WTC11 (cell line): ENCODE measurements around the gene CARHSP1. TPM values are rescaled to one million over a fixed set of nuclear protein-coding genes. Genes with fewer than 3 reads are reported as not detected.

Experiments used
- ATAC-seq: fragments of 200-7000 bp; cut with Tn5 transposase; 2 replicates; pipeline ENCODE4 v1.10.0; 2021; ENCODE audit warnings: mild to moderate bottlenecking, moderate library complexity
- CTCF ChIA-PET: fragments of 300-600 bp; sonication (Branson Sonifier 250); formaldehyde crosslinking; loops from one replicate; lab custom pipeline; 2021; ENCODE audit warnings: antibody characterized with exemption; lab: Charles Lee
- POLR2A ChIA-PET: fragments of 350-600 bp; sonication (Branson Sonifier 250); formaldehyde crosslinking; loops from one replicate; lab custom pipeline; 2021; ENCODE audit warnings: antibody characterized with exemption; lab: Charles Lee
- DNase-seq: peaks from one replicate; pipeline ENCODE4 v3.0.0; 2021; ENCODE audit warnings: low spot score
- H3K27ac Mint-ChIP-seq: 2 replicates; pipeline ENCODE4 v1.8.0; 2021; ENCODE audit warnings: mixed read lengths
- H3K27me3 Mint-ChIP-seq: 2 replicates; pipeline ENCODE4 v1.8.0; 2021; ENCODE audit warnings: low read depth, mild to moderate bottlenecking, moderate library complexity, mixed read lengths
- H3K36me3 Mint-ChIP-seq: 2 replicates; pipeline ENCODE4 v1.8.0; 2021; ENCODE audit warnings: mixed read lengths
- H3K4me1 Mint-ChIP-seq: 2 replicates; pipeline ENCODE4 v1.8.0; 2022; ENCODE audit warnings: mixed read lengths
- H3K4me3 Mint-ChIP-seq: 2 replicates; pipeline ENCODE4 v1.8.0; 2021; ENCODE audit warnings: mild to moderate bottlenecking, moderate library complexity, mixed read lengths
- H3K9me3 Mint-ChIP-seq: 2 replicates; pipeline ENCODE4 v1.8.0; 2021; ENCODE audit warnings: mixed read lengths
- AR ChIP-seq: fragments of 250-450 bp; sonication (Bioruptor Pico); IDR thresholded peaks from 2 replicates; pipeline ENCODE4 v1.9.0; 2021; ENCODE audit warnings: mild to moderate bottlenecking
- EMX1 ChIP-seq: fragments of 250-450 bp; sonication (Bioruptor Pico); IDR thresholded peaks from 2 replicates; pipeline ENCODE4 v1.8.0; 2021; ENCODE audit warnings: mild to moderate bottlenecking
- GTF2I ChIP-seq: fragments of 250-450 bp; sonication (Bioruptor Pico); conservative IDR thresholded peaks from 2 replicates; pipeline ENCODE4 v1.4.0; 2021; ENCODE audit warnings: mild to moderate bottlenecking
- HMGA2 ChIP-seq: fragments of 250-450 bp; sonication (Bioruptor Pico); IDR thresholded peaks from 2 replicates; pipeline ENCODE4 v1.4.0; 2021; ENCODE audit warnings: mild to moderate bottlenecking, moderate library complexity
- IRF2 ChIP-seq: sonication (generic); formaldehyde crosslinking; IDR thresholded peaks from 2 replicates; pipeline ENCODE4 v1.8.0; 2022; ENCODE audit warnings: low read depth, missing genetic modification reagents, borderline replicate concordance
- JAZF1 ChIP-seq: fragments of 250-450 bp; sonication (Bioruptor Pico); IDR thresholded peaks from 2 replicates; pipeline ENCODE4 v1.9.0; 2021; ENCODE audit warnings: moderate library complexity, mild to moderate bottlenecking, inconsistent platforms
- JUN ChIP-seq: sonication (generic); formaldehyde crosslinking; IDR thresholded peaks from 2 replicates; pipeline ENCODE4 v1.8.0; 2023; ENCODE audit warnings: mild to moderate bottlenecking, missing genetic modification reagents
- KAT7 ChIP-seq: sonication (generic); formaldehyde crosslinking; IDR thresholded peaks from 2 replicates; pipeline ENCODE4 v1.8.1; 2023; ENCODE audit warnings: missing genetic modification reagents, mild to moderate bottlenecking, borderline replicate concordance
- NR1H2 ChIP-seq: sonication (generic); formaldehyde crosslinking; IDR thresholded peaks from 2 replicates; pipeline ENCODE4 v1.9.0; 2021; ENCODE audit warnings: mild to moderate bottlenecking, moderate library complexity, missing genetic modification reagents
- TCF7 ChIP-seq: sonication (generic); formaldehyde crosslinking; IDR thresholded peaks from 2 replicates; pipeline ENCODE4 v1.8.0; 2022; ENCODE audit warnings: mild to moderate bottlenecking, low read depth, missing genetic modification reagents, moderate library complexity
- TP53 ChIP-seq: sonication (generic); formaldehyde crosslinking; IDR thresholded peaks from 2 replicates; pipeline ENCODE4 v1.8.1; 2023; ENCODE audit warnings: mild to moderate bottlenecking, missing genetic modification reagents
- ZBTB21 ChIP-seq: sonication (generic); formaldehyde crosslinking; IDR thresholded peaks from 2 replicates; pipeline ENCODE4 v1.8.1; 2023; ENCODE audit warnings: mild to moderate bottlenecking, missing genetic modification reagents, borderline replicate concordance
- ZNF219 ChIP-seq: sonication (generic); formaldehyde crosslinking; IDR thresholded peaks from 2 replicates; pipeline ENCODE4 v1.8.0; 2023; ENCODE audit warnings: missing genetic modification reagents, mild to moderate bottlenecking, borderline replicate concordance
- ZNF232 ChIP-seq: sonication (generic); formaldehyde crosslinking; IDR thresholded peaks from 2 replicates; pipeline ENCODE4 v1.8.0; 2022; ENCODE audit warnings: mild to moderate bottlenecking, missing genetic modification reagents
- total RNA-seq: library from RNA; stranded (reverse); gene quantifications from 3 replicates; pipeline ENCODE4 v1.2.3, GENCODE V29; 2021
- TF ChIP-seq, protein P1 (sequence below): sonication (generic); formaldehyde crosslinking; IDR thresholded peaks from 2 replicates; pipeline ENCODE4 v1.8.0; 2023; ENCODE audit warnings: mild to moderate bottlenecking, missing genetic modification reagents
- TF ChIP-seq, protein P2 (sequence below): fragments of 200-600 bp; IDR thresholded peaks from 2 replicates; pipeline ENCODE4 v1.8.0; 2022; ENCODE audit warnings: antibody characterized with exemption
- TF ChIP-seq, protein P3 (sequence below): sonication (generic); formaldehyde crosslinking; IDR thresholded peaks from 2 replicates; pipeline ENCODE4 v1.8.1; 2022; ENCODE audit warnings: low read depth, mild to moderate bottlenecking, moderate library complexity, missing genetic modification reagents, borderline replicate concordance
- TF ChIP-seq, protein P4 (sequence below): sonication (generic); formaldehyde crosslinking; IDR thresholded peaks from 2 replicates; pipeline ENCODE4 v1.8.0; 2023; ENCODE audit warnings: missing genetic modification reagents

Gene CARHSP1
- total RNA-seq, 1 experiment from 2014 or later, result 261 TPM

DNA sequence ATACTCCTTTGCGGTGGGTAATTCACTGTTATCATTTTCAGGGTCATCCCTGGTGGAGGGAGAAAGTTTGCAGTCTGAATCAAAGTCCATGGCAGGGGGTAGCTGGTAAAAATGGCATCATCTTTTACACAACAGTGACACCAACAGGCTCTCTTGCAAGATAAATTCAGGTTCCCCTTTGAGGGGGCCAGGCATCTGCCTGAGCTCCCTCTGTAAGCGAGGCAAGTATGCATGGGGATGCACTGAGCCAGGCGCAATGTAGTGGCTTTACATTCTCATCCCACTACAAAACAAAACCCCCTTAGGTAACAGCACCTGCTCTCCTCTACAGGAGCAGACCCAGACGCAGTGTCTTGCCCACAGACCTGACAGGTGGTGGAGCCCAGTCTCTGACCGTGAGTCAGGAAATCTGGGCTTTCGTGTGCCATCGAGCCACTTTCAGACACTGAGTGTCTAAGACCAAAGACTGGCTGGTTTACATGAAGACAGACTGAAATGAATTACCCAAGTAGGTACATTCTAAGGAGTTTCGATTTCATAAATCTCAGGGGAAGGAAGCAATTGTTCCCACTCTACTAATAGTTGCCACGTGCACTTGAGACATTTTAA lies 31.0 kb upstream of the CARHSP1 start (continued):
- no peak for TF ChIP-seq NR1H2 (CRISPR knock-in tag)
- TF ChIP-seq AR, result no peak
- no peak for TF ChIP-seq ZNF219 (CRISPR knock-in tag)
- TF ChIP-seq, protein P1, sequence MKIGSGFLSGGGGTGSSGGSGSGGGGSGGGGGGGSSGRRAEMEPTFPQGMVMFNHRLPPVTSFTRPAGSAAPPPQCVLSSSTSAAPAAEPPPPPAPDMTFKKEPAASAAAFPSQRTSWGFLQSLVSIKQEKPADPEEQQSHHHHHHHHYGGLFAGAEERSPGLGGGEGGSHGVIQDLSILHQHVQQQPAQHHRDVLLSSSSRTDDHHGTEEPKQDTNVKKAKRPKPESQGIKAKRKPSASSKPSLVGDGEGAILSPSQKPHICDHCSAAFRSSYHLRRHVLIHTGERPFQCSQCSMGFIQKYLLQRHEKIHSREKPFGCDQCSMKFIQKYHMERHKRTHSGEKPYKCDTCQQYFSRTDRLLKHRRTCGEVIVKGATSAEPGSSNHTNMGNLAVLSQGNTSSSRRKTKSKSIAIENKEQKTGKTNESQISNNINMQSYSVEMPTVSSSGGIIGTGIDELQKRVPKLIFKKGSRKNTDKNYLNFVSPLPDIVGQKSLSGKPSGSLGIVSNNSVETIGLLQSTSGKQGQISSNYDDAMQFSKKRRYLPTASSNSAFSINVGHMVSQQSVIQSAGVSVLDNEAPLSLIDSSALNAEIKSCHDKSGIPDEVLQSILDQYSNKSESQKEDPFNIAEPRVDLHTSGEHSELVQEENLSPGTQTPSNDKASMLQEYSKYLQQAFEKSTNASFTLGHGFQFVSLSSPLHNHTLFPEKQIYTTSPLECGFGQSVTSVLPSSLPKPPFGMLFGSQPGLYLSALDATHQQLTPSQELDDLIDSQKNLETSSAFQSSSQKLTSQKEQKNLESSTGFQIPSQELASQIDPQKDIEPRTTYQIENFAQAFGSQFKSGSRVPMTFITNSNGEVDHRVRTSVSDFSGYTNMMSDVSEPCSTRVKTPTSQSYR, result no peak
- TF ChIP-seq, protein P2, sequence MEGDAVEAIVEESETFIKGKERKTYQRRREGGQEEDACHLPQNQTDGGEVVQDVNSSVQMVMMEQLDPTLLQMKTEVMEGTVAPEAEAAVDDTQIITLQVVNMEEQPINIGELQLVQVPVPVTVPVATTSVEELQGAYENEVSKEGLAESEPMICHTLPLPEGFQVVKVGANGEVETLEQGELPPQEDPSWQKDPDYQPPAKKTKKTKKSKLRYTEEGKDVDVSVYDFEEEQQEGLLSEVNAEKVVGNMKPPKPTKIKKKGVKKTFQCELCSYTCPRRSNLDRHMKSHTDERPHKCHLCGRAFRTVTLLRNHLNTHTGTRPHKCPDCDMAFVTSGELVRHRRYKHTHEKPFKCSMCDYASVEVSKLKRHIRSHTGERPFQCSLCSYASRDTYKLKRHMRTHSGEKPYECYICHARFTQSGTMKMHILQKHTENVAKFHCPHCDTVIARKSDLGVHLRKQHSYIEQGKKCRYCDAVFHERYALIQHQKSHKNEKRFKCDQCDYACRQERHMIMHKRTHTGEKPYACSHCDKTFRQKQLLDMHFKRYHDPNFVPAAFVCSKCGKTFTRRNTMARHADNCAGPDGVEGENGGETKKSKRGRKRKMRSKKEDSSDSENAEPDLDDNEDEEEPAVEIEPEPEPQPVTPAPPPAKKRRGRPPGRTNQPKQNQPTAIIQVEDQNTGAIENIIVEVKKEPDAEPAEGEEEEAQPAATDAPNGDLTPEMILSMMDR, result no peak
- TF ChIP-seq, protein P3, sequence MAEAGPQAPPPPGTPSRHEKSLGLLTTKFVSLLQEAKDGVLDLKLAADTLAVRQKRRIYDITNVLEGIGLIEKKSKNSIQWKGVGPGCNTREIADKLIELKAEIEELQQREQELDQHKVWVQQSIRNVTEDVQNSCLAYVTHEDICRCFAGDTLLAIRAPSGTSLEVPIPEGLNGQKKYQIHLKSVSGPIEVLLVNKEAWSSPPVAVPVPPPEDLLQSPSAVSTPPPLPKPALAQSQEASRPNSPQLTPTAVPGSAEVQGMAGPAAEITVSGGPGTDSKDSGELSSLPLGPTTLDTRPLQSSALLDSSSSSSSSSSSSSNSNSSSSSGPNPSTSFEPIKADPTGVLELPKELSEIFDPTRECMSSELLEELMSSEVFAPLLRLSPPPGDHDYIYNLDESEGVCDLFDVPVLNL (CRISPR knock-in tag), result no peak

DNA sequence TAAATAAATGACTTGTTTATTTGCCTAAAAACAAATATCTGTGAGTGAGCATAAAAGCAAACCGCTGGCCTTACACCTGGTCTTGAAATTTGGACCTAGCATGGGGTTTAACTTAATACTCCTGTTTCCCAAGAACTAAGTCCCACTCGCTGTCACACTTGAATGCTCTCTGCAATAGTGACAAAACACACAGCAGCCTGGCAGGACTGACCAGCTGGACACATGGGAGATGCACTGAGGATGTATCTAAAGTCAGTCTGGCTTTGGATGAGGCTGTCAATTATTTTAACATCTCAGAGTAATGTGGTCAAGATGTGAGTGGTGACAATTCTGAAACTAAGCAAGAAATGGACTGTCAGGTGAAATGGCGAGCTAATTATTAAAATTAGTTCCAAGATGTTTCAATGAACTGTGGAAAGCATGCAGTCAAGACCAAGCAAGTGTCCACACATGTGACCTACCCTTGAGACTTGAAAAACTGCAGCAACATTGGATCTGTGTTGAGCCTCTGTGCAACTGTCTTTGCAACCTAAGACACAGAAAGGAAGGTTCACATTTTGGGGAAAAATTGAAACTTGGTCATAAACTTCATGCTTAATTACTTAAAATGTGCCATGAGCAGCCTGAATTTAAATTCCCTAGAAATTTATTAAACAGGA lies 30.0 kb upstream of the CARHSP1 start:
- no peak for DNase-seq
- Mint-ChIP-seq H3K27ac (no peak overlapping the region), H3K9me3 (no peaks in the 10 kb centered on the region), H3K36me3 (peaks cover 92% of the 10 kb centered on the region), H3K4me1 (no peaks in the 10 kb centered on the region), H3K27me3 (no peaks in the 10 kb centered on the region), H3K4me3 (no peak overlapping the region)
- CTCF ChIA-PET, result interaction anchor here (0.7 to 4.3 kb wide), 5 partner anchors 15 to 115 kb away, joined by 3 to 15 read pairs (median 5); no protein-coding TSS in a partner anchor
- no peak for TF ChIP-seq HMGA2 (CRISPR knock-in tag)
- TF ChIP-seq ZBTB21 (CRISPR knock-in tag), result no peak
- TF ChIP-seq TP53 (CRISPR knock-in tag), result no peak
- TF ChIP-seq IRF2 (CRISPR knock-in tag), result no peak
- TF ChIP-seq ZNF232 (CRISPR knock-in tag), result no peak
- TF ChIP-seq, protein P1, result no peak
- TF ChIP-seq, protein P4, sequence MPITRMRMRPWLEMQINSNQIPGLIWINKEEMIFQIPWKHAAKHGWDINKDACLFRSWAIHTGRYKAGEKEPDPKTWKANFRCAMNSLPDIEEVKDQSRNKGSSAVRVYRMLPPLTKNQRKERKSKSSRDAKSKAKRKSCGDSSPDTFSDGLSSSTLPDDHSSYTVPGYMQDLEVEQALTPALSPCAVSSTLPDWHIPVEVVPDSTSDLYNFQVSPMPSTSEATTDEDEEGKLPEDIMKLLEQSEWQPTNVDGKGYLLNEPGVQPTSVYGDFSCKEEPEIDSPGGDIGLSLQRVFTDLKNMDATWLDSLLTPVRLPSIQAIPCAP (CRISPR knock-in tag), result no peak
- TF ChIP-seq TCF7 (CRISPR knock-in tag), result no peak
- no peak for TF ChIP-seq JUN
- TF ChIP-seq JAZF1 (CRISPR knock-in tag), result no peak
- no peak for TF ChIP-seq GTF2I (CRISPR knock-in tag)
- no peak for TF ChIP-seq KAT7 (CRISPR knock-in tag)
- TF ChIP-seq, protein P2, result no peak
- TF ChIP-seq EMX1 (CRISPR knock-in tag), result no peak
- TF ChIP-seq, all 79 proteins: peak for 0
- POLR2A ChIA-PET, result no interaction called here
- no peak for ATAC-seq
